ENCODE measurements around the gene ZNF736. TPM values are rescaled to one million over a fixed set of nuclear protein-coding genes. Genes with fewer than 3 reads are reported as not detected.
"Not testable (repeated sequence)": the region's sequence is repeated elsewhere in the genome, so short reads cannot be mapped to it uniquely, and the experiment has no call there.

ZNF736 gene
- total RNA-seq, 1 experiment from 2014 or later = 0.15 TPM

DNA sequence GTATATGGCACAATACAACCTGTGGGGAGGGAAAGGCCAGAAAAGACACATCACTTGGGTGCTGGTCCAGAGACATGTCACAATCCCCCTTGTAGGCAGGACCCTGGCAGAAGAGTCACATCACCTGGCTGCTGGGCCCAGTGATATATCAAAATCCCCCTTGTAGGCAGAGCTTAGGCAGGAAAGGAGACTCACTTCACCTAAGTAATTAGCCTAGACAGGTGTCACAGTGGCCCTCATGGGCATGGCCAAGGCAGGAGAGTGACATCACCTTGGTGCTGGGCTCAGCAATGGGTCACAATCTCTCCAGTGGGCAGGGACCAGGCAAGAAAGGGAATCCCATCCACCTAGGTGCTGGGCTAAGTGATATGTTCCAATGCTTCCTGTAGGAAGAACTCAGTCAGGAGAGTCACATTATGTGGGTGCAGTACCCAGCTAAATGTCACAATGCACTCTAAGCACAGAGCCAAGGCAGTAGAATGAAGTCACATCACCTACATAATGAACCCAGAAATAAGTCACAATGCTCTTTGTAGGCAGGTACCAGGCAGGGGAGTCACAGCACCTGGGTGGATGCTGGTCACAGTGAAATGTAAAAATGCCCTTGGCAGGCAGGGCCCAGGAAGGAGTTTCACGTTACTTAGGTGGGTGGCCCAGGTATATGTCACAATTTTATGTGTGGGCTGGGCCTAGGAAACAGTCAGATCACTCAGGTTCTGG, 18.9 kb upstream of the ZNF736 start:
- Histone ChIP-seq H3K4me2 (ENCODE audit: low read length) (no peak overlapping the region), H3K79me2 (ENCODE audit: insufficient read depth, low read length) (no peaks in the 10 kb centered on the region), H4K20me1 (ENCODE audit: insufficient read depth) (no peaks in the 10 kb centered on the region), H3K9ac (ENCODE audit: low read length) (no peak overlapping the region), H2AFZ (ENCODE audit: low read depth, low read length, poor library complexity, severe bottlenecking) (no peak overlapping the region), H3K4me1 (ENCODE audit: control insufficient read depth in 1 of 2, insufficient read depth in 2 of 2, low read length in 2 of 2) (no peaks in the 10 kb centered on the region), H3K27me3 (ENCODE audit: insufficient read depth, low read length) (no peaks in the 10 kb centered on the region), H3K27ac (ENCODE audit: low read depth, low read length) (no peak overlapping the region), H3K36me3 (ENCODE audit: control insufficient read depth in 1 of 2, insufficient read depth in 2 of 2, low read length in 2 of 2) (no peaks in the 10 kb centered on the region), H3K9me3 (ENCODE audit: control insufficient read depth in 1 of 2, insufficient read depth in 1 of 2, low read depth in 1 of 2, low read length in 2 of 2) (peaks cover 16 to 35% of the 10 kb centered on the region in 2 experiments; a peak in 2 of 4 replicates), H3K9me2 (ENCODE audit: insufficient read depth) (no peaks in the 10 kb centered on the region), H3K4me3 (replicated peaks in 1 of 2; ENCODE audit: low read depth in 1 of 2, low read length in 2 of 2) (no peak overlapping the region)
- ChIA-PET CTCF (no interaction called here), RAD21 (ENCODE audit: low non-redundant PET in 1 of 2, low total read pairs in 2 of 2, uncharacterized antibody in 2 of 2, unreplicated experiment in 2 of 2) (no interaction called here), POLR2A (no interaction called here)
- DNase-seq (ENCODE audit: low read depth, low spot score) (no peak), ATAC-seq (no peak)
- TF ChIP-seq, protein P1, sequence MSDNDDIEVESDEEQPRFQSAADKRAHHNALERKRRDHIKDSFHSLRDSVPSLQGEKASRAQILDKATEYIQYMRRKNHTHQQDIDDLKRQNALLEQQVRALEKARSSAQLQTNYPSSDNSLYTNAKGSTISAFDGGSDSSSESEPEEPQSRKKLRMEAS (IDR thresholded peaks at IDR 0.05) = no peak
- TF ChIP-seq EZH2 (IDR thresholded peaks at IDR 0.05) = no peak
- no peak for TF ChIP-seq YY1 (IDR thresholded peaks at IDR 0.05; ENCODE audit: extremely low read depth, insufficient replicate concordance, low read depth, low read length)
- TF ChIP-seq FOSL1 (IDR thresholded peaks at IDR 0.05; ENCODE audit: low read depth) = no peak
- no peak for TF ChIP-seq JUND (IDR thresholded peaks at IDR 0.05)
- no peak for TF ChIP-seq CBX3 (IDR thresholded peaks at IDR 0.05; ENCODE audit: low read depth)
- no peak for TF ChIP-seq ELF1 (IDR thresholded peaks at IDR 0.05; ENCODE audit: borderline replicate concordance, low read depth)
- TF ChIP-seq, protein P2, sequence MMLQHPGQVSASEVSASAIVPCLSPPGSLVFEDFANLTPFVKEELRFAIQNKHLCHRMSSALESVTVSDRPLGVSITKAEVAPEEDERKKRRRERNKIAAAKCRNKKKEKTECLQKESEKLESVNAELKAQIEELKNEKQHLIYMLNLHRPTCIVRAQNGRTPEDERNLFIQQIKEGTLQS (IDR thresholded peaks at IDR 0.05) = no peak
- TF ChIP-seq EGR1 (IDR thresholded peaks at IDR 0.05; ENCODE audit: low read depth) = no peak
- TF ChIP-seq TCF7L2 (IDR thresholded peaks at IDR 0.05; ENCODE audit: borderline replicate concordance, extremely low read depth, insufficient read depth, insufficient read length) = no peak
- TF ChIP-seq POLR2AphosphoS5 (IDR thresholded peaks at IDR 0.05; ENCODE audit: low read depth, low read length) = no peak
- no peak for TF ChIP-seq SIN3A (IDR thresholded peaks at IDR 0.05; ENCODE audit: low read depth)
- TF ChIP-seq CEBPB (IDR thresholded peaks at IDR 0.05; ENCODE audit: low read depth) = no peak
- intact Hi-C loops (cut with micrococcal nuclease) = loop anchor here (10.0 kb wide), 1 partner anchor 60 kb away; no protein-coding TSS in a partner anchor
- no TSS peak for BruUV-seq (replicated peaks)

DNA sequence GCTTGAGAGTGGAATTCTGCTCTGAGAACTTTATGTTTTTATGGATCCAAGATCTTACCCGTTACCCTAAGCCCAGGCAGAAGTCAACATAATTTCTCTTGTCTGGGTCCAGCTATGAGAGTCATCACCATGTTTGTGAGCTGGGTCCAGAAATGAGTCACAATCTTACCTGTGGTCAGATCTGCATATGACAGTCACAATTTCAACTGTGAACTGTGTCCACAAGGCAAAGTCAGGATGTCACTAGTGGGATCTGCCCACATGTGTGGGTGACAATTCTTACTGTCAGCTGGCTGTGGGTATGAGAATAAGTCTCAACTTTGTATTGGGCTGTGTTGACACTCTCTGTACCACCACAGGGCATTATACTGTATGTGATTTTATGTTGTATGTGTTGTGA, 16.3 kb upstream of the ZNF736 start:
- BruUV-seq (replicated peaks) = not testable (repeated sequence)

More for the DNA sequence above, 16.3 kb upstream of the ZNF736 start:
- H3K4me2 ChIP-seq (ENCODE audit: low read length); H3K36me3 ChIP-seq (ENCODE audit: control insufficient read depth in 1 of 2, insufficient read depth in 2 of 2, low read length in 2 of 2); H3K27ac ChIP-seq (ENCODE audit: low read depth, low read length); RAD21 ChIA-PET (ENCODE audit: low non-redundant PET in 1 of 2, low total read pairs in 2 of 2, uncharacterized antibody in 2 of 2, unreplicated experiment in 2 of 2); H3K27me3 ChIP-seq (ENCODE audit: insufficient read depth, low read length); H3K9me2 ChIP-seq (ENCODE audit: insufficient read depth); H3K4me1 ChIP-seq (ENCODE audit: control insufficient read depth in 1 of 2, insufficient read depth in 2 of 2, low read length in 2 of 2); H2AFZ ChIP-seq (ENCODE audit: low read depth, low read length, poor library complexity, severe bottlenecking); H3K4me3 ChIP-seq (replicated peaks in 1 of 2; ENCODE audit: low read depth in 1 of 2, low read length in 2 of 2); H4K20me1 ChIP-seq (ENCODE audit: insufficient read depth); POLR2A ChIA-PET; DNase-seq (ENCODE audit: low read depth, low spot score); H3K9ac ChIP-seq (ENCODE audit: low read length); ATAC-seq; CTCF ChIA-PET; H3K79me2 ChIP-seq (ENCODE audit: insufficient read depth, low read length): not testable (repeated sequence)
- intact Hi-C loops (cut with micrococcal nuclease) = loop anchor here (10.0 kb wide), 1 partner anchor 63 kb away; no protein-coding TSS in a partner anchor
- H3K9me3 ChIP-seq (ENCODE audit: control insufficient read depth in 1 of 2, insufficient read depth in 1 of 2, low read depth in 1 of 2, low read length in 2 of 2) = peaks cover 4 to 32% of the 10 kb centered on the region in 2 experiments; a peak in 2 of 4 replicates
